SK-N-SH (cell line): ENCODE measurements around the gene LBR. TPM values are rescaled to one million over a fixed set of nuclear protein-coding genes. Genes with fewer than 3 reads are reported as not detected.

Source experiments
- CTCF ChIA-PET: fragments of 300-600, 350-600 bp; formaldehyde crosslinking; extraction: SDS; loops from one replicate; lab custom pipeline; 2021; lab: Yijun Ruan, JAX
- POLR2A ChIA-PET: fragments of 350-600 bp; sonication (Branson Sonifier 250); formaldehyde crosslinking; extraction: SDS; loops from one replicate; lab custom pipeline; 2020; ENCODE audit warnings: antibody characterized with exemption, inconsistent platforms; lab: Yijun Ruan, JAX
- DNase-seq: peaks from one replicate; pipeline ENCODE4 v3.0.0; 2012
- H2AFZ ChIP-seq: fragments of 200-600 bp; sonication (generic); 2 replicates; pipeline ENCODE4 v1.8.1; 2016; ENCODE audit warnings: antibody characterized with exemption, mild to moderate bottlenecking, low read depth
- H3F3A ChIP-seq: fragments of 200-600 bp; sonication (generic); replicated peaks from 2 replicates; pipeline ENCODE3; 2016; ENCODE audit warnings: antibody characterized with exemption, mild to moderate bottlenecking; ENCODE audit not compliant: insufficient read depth
- H3K27ac ChIP-seq, 2 experiments: fragments of 200-500 bp in 1 of 2; fragments of 200-600 bp in 1 of 2; sonication (Bioruptor generic) in 1 of 2; sonication (generic), shearing (Covaris generic) in 1 of 2; 2 replicates each; pipeline versions ENCODE4 v1.5.1 to v1.6.1; 2014 to 2016; ENCODE audit warnings: low read depth in 2 of 2, inconsistent platforms in 1 of 2, low read length in 1 of 2, mild to moderate bottlenecking in 1 of 2, mixed read lengths in 1 of 2
- H3K27me3 ChIP-seq: fragments of 200-600 bp; sonication (generic), shearing (Covaris generic); 2 replicates; pipeline ENCODE4 v1.6.1; 2016; ENCODE audit warnings: mixed run types; ENCODE audit not compliant: insufficient read depth
- H3K36me3 ChIP-seq, 2 experiments: fragments of 200-500 bp in 1 of 2; fragments of 200-600 bp in 1 of 2; sonication (Bioruptor generic) in 1 of 2; sonication (generic) in 1 of 2; replicated peaks in 1 of 2; 2 replicates each; pipeline versions ENCODE3 to v1.5.1; 2014 to 2016; ENCODE audit warnings: low read length in 1 of 2, mild to moderate bottlenecking in 1 of 2; ENCODE audit not compliant: insufficient read depth in 2 of 2, control insufficient read depth in 1 of 2
- H3K4me1 ChIP-seq, 2 experiments: fragments of 200-500 bp in 1 of 2; fragments of 200-600 bp in 1 of 2; sonication (Bioruptor generic) in 1 of 2; sonication (generic), shearing (Covaris generic) in 1 of 2; 2 replicates each; pipeline versions ENCODE4 v1.5.1 to v1.6.1; 2014 to 2016; ENCODE audit warnings: low read depth in 1 of 2, low read length in 1 of 2, mixed run types in 1 of 2; ENCODE audit not compliant: insufficient read depth in 2 of 2, control insufficient read depth in 1 of 2
- H3K4me2 ChIP-seq: fragments of 200-600 bp; sonication (generic), shearing (Covaris generic); 2 replicates; pipeline ENCODE4 v1.6.1; 2017; ENCODE audit warnings: mixed run types
- H3K4me3 ChIP-seq, 2 experiments: fragments of 200-500 bp in 1 of 2; fragments of 200-600 bp in 1 of 2; sonication (Bioruptor generic) in 1 of 2; sonication (generic), shearing (Covaris generic) in 1 of 2; 2 replicates each; pipeline versions ENCODE4 v1.5.1 to v1.8.1; 2014 to 2016; ENCODE audit warnings: low read depth in 2 of 2, inconsistent platforms in 1 of 2, low read length in 1 of 2, mild to moderate bottlenecking in 1 of 2, mixed read lengths in 1 of 2, moderate library complexity in 1 of 2
- H3K79me2 ChIP-seq: fragments of 200-600 bp; sonication (generic); 2 replicates; pipeline ENCODE4 v1.8.1; 2017; ENCODE audit warnings: mild to moderate bottlenecking; ENCODE audit not compliant: insufficient read depth
- H3K9ac ChIP-seq: fragments of 200-600 bp; sonication (generic); 2 replicates; pipeline ENCODE4 v1.6.1; 2017; ENCODE audit warnings: mixed run types
- H3K9me2 ChIP-seq: fragments of 200-600 bp; sonication (generic); 2 replicates; pipeline ENCODE4 v1.6.1; 2017; ENCODE audit warnings: mixed run types
- H3K9me3 ChIP-seq: fragments of 200-600 bp; sonication (generic); 2 replicates; pipeline ENCODE4 v1.6.1; 2017; ENCODE audit warnings: mixed run types, mild to moderate bottlenecking, moderate library complexity
- H4K20me1 ChIP-seq: fragments of 200-600 bp; sonication (generic); 2 replicates; pipeline ENCODE4 v1.6.1; 2017; ENCODE audit warnings: mild to moderate bottlenecking, mixed run types; ENCODE audit not compliant: insufficient read depth
- ELF1 ChIP-seq: IDR thresholded peaks from 2 replicates; pipeline ENCODE4 v1.4.0; 2012
- FOSL2 ChIP-seq: IDR thresholded peaks from 2 replicates; pipeline ENCODE4 v1.4.0; 2012; ENCODE audit warnings: low read depth, mild to moderate bottlenecking, moderate library complexity, borderline replicate concordance
- MEF2A ChIP-seq: IDR thresholded peaks from 2 replicates; pipeline ENCODE4 v1.4.0; 2012; ENCODE audit warnings: low read depth, borderline replicate concordance
- NFIC ChIP-seq: IDR thresholded peaks from 2 replicates; pipeline ENCODE4 v1.4.0; 2012; ENCODE audit warnings: borderline replicate concordance
- NRF1 ChIP-seq: IDR thresholded peaks from 2 replicates; pipeline ENCODE4 v1.6.1; 2012; ENCODE audit warnings: low read depth, mild to moderate bottlenecking, low read length
- PBX3 ChIP-seq: IDR thresholded peaks from 2 replicates; pipeline ENCODE4; 2012
- RAD21 ChIP-seq: IDR thresholded peaks from 2 replicates; pipeline ENCODE4 v1.6.1; 2012; ENCODE audit warnings: mild to moderate bottlenecking, low read length
- RCOR1 ChIP-seq: fragments of 150-350 bp; IDR thresholded peaks from 2 replicates; pipeline ENCODE4 v1.6.1; 2017; ENCODE audit warnings: antibody characterized with exemption, low read length
- REST ChIP-seq: IDR thresholded peaks from 2 replicates; pipeline ENCODE4 v1.6.1; 2012; ENCODE audit warnings: mild to moderate bottlenecking, low read depth, low read length, moderate library complexity
- RFX5 ChIP-seq: IDR thresholded peaks from 2 replicates; pipeline ENCODE4 v1.6.1; 2012; ENCODE audit warnings: mild to moderate bottlenecking, improper control_type of control experiment, low read length
- SIN3A ChIP-seq: IDR thresholded peaks from 2 replicates; pipeline ENCODE4 v1.6.1; 2012; ENCODE audit warnings: low read depth, mild to moderate bottlenecking, low read length, moderate library complexity, borderline replicate concordance
- SMC3 ChIP-seq: IDR thresholded peaks from 2 replicates; pipeline ENCODE4 v1.6.1; 2012; ENCODE audit warnings: low read depth, low read length, improper control_type of control experiment
- TAF1 ChIP-seq: IDR thresholded peaks from 2 replicates; pipeline ENCODE4 v1.6.1; 2012; ENCODE audit warnings: low read depth, mild to moderate bottlenecking, low read length, moderate library complexity, borderline replicate concordance
- TEAD4 ChIP-seq: IDR thresholded peaks from 2 replicates; pipeline ENCODE4 v1.4.0; 2012; ENCODE audit warnings: mild to moderate bottlenecking, borderline replicate concordance; ENCODE audit not compliant: insufficient read depth
- USF2 ChIP-seq: fragments of 150-350 bp; IDR thresholded peaks from 2 replicates; pipeline ENCODE4 v1.6.1; 2017; ENCODE audit warnings: antibody characterized with exemption, low read length, low read depth, borderline replicate concordance
- ZBTB33 ChIP-seq: IDR thresholded peaks from 2 replicates; pipeline ENCODE4 v1.4.0; 2012; ENCODE audit warnings: low read depth, borderline replicate concordance
- WGBS: methylation state at CpG from one replicate; pipeline ENCODE4 v1.1.6; 2017; ENCODE audit warnings: low lambda C conversion rate; 5-methylcytosine and 5-hydroxymethylcytosine counted together
- polyA plus RNA-seq, 3 experiments: library from polyadenylated mRNA; depleted of rRNA; stranded (reverse); fragments of >200 nt; gene quantifications; 2 replicates each; pipeline ENCODE4 v1.2.3, GENCODE V29; 2012

LBR gene
- polyA plus RNA-seq, 1 of the 3 experiments (the other 2 are of a cell fraction): 10.6 TPM

GRCh38 chr1:225458222-225458631, 30.4 kb upstream of the LBR start:
- H3K4me1 ChIP-seq: peaks cover 26 to 35% of the 10 kb centered on the region in 2 experiments; a peak in 3 of 4 replicates
- CTCF ChIA-PET: interaction anchor here (0.8 to 1.3 kb wide), 2 partner anchors 16 to 529 kb away, joined by 3 to 4 read pairs; no protein-coding TSS in a partner anchor

More at GRCh38 chr1:225458222-225458631, 30.4 kb upstream of the LBR start:
- H3K9ac ChIP-seq: no peak overlapping the region
- POLR2A ChIA-PET: no interaction called here
- H3K36me3 ChIP-seq: no peaks in the 10 kb centered on the region
- H3K4me2 ChIP-seq: no peak overlapping the region
- WGBS: 65% methylated on average over 2 of the region's 2 CpGs
- H2AFZ ChIP-seq: no peak overlapping the region
- H3F3A ChIP-seq: peaks cover 23% of the 10 kb centered on the region
- H3K27me3 ChIP-seq: no peaks in the 10 kb centered on the region
- H3K9me3 ChIP-seq: no peaks in the 10 kb centered on the region
- H3K4me3 ChIP-seq: no peak overlapping the region
- no peak for TF ChIP-seq REST
- no peak for TF ChIP-seq NFIC
- no peak for TF ChIP-seq USF2
- TF ChIP-seq RCOR1: no peak
- TF ChIP-seq ZBTB33: no peak
- TF ChIP-seq ELF1: no peak
- no peak for TF ChIP-seq FOSL2
- no peak for TF ChIP-seq RAD21
- no peak for TF ChIP-seq PBX3
- no peak for TF ChIP-seq NRF1
- TF ChIP-seq SMC3: no peak
- TF ChIP-seq MEF2A: no peak
- no peak for TF ChIP-seq RFX5
- no peak for TF ChIP-seq TEAD4
- no peak for TF ChIP-seq SIN3A
- no peak for TF ChIP-seq TAF1
- no peaks in the 10 kb centered on the region for H3K79me2 ChIP-seq
- H4K20me1 ChIP-seq: no peaks in the 10 kb centered on the region
- DNase-seq: no peak
- no peaks in the 10 kb centered on the region for H3K9me2 ChIP-seq
- H3K27ac ChIP-seq: no peak overlapping the region
